Activated T-helper 1 cell treated with anti-CD3 and anti-CD28 coated beads, Interleukin-12 subunit alpha, Interleukin-12 subunit beta, Interleukin-2, Interleukin-4 antibody, amounts not matched to agents 30 ng/mL and 10 ng/mL and 1 ng/mL, durations not matched to agents 14 hours and 24 hours and 36 hours (primary cell): Measurements from ENCODE around the gene MYO3B. TPM values are rescaled to one million over a fixed set of nuclear protein-coding genes. Genes with fewer than 3 reads are reported as not detected.

Source experiments
- DNase-seq: peaks from one replicate; pipeline ENCODE4 v3.0.0; 2021; ENCODE audit warnings: low spot score
- H3K27ac Mint-ChIP-seq: one replicate; pipeline ENCODE4 v1.8.0; 2021; ENCODE audit warnings: mild to moderate bottlenecking, mixed read lengths
- H3K27me3 Mint-ChIP-seq: one replicate; pipeline ENCODE4 v1.8.0; 2022; ENCODE audit warnings: mild to moderate bottlenecking, moderate library complexity, mixed read lengths; ENCODE audit not compliant: insufficient read depth
- H3K36me3 Mint-ChIP-seq: one replicate; pipeline ENCODE4 v1.8.0; 2021; ENCODE audit warnings: low read depth, mixed read lengths
- H3K4me1 Mint-ChIP-seq: one replicate; pipeline ENCODE4 v1.8.0; 2021; ENCODE audit warnings: low read depth, mixed read lengths
- H3K4me3 Mint-ChIP-seq: one replicate; pipeline ENCODE4 v1.8.0; 2021; ENCODE audit warnings: mild to moderate bottlenecking, moderate library complexity, mixed read lengths
- H3K9me3 Mint-ChIP-seq: one replicate; pipeline ENCODE4 v1.8.0; 2021; ENCODE audit warnings: mixed read lengths
- intact Hi-C: fragments of 100-400 bp; cut with micrococcal nuclease; formaldehyde crosslinking; loops from one replicate; pipeline ENCODE4 v1.15.1; 2024
- total RNA-seq: library from RNA; stranded (reverse); gene quantifications from 2 replicates; pipeline ENCODE4 v1.2.3, GENCODE V29; 2022

MYO3B gene
- total RNA-seq, 1 donor from 2014 or later, result 0.57 TPM

DNA sequence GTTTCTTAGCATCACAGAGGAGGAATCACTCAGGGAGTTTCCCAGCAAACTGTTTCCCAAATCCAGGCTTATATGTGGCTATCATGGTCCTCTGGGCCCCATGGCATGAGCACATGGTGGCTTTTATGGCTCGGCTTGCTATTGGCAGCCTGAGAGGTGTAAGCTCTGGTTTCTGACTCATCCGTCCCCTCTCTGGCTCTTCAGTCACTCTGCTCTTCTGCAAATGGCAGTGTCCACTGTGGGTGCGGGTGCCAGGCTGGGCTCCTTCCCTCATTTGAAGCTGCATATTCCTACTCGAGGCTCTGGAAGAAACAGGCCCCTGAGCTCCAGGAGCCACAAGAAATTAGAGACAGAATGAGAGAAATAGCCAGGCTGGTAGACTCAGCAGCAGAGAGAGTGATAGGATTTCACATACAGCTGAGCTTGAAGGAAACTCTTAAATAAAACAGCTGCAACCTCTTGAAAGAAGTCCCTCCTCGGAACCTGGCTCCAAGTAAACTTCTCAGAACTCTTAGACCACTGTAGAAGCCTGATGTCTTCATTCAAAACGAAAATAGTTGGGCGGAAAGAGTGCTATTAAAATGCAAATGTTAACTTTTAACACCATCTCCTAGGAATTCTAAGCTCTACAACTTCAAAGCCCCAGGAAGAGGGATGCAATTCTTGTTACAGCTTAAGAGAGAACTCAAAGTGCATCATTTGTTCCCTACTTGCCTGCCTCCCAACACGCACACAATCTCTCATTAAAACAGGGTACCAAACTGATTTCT, 324.6 kb downstream of the MYO3B start:
- H3K36me3 Mint-ChIP-seq, result no peaks in the 10 kb centered on the region
- no peak for DNase-seq
- intact Hi-C loops, result no loop called here
- peaks cover 23% of the 10 kb centered on the region for H3K27me3 Mint-ChIP-seq
- H3K9me3 Mint-ChIP-seq, result no peaks in the 10 kb centered on the region
- H3K27ac Mint-ChIP-seq, result no peak overlapping the region
- H3K4me1 Mint-ChIP-seq, result peaks cover 18% of the 10 kb centered on the region
- no peak overlapping the region for H3K4me3 Mint-ChIP-seq

DNA sequence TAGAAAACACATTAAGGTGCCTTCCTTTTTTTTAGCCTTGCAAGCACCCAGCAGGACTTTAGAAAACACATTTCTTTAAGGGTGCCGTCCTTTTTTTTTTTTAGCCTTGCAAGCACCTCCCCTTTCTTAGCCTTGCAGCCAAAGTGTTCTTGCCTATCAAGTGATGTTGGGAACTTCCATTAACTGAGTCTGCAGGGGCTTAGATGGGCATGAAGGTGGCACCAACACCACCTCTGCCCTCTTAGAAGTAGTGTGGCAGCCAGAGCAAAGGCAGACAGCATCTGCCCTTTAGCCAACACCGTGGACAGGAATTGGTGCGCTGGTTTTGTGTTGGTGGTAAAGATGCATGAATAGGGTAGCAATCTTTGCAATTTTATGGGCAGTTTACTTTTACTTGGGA, 325.6 kb downstream of the MYO3B start:
- no peaks in the 10 kb centered on the region for H3K36me3 Mint-ChIP-seq
- no peak for DNase-seq
- intact Hi-C loops, result no loop called here
- peaks cover 22% of the 10 kb centered on the region for H3K27me3 Mint-ChIP-seq
- H3K27ac Mint-ChIP-seq, result no peak overlapping the region
- peaks cover 22% of the 10 kb centered on the region for H3K4me1 Mint-ChIP-seq
- no peaks in the 10 kb centered on the region for H3K9me3 Mint-ChIP-seq
- H3K4me3 Mint-ChIP-seq, result no peak overlapping the region

DNA sequence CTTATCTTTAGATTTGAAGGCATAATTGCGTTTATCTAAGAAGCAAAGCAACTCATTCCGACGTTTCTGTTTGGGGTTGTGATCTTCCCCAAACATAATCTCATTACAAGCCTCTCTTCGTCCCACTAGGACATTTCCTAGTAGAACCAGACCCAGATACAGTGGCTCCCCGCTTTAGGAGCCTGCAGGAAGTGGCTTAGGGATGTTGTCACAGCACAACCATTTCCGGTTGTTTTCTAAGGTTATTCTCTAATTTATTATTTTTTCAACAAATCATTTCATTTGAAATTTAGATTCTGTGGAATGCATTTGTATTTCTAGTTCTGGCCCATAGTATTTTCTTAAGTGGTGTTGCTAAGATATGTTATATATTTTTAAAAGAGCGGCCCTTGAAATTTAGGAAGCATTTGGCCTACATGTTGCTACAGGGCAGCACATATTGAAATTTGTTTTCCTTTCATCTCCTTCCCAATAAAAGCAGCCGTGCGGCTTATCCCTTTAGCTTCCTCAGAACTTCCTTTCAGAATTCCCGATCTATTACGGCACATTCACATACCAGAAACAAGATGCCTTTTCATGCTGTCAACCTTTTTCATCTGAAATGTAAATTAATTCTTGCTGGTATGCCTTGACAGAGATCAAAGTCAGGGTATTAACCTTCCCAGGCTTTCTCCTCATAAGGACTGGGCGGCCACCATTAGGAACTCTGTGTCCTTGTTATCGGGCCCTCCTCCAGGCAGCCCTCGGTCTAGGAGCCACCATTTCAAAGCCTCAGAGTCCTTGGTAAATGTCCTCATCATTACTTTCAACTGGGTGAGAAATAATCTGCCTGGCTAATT, 326.2 kb downstream of the MYO3B start:
- Mint-ChIP-seq H3K9me3 (no peaks in the 10 kb centered on the region), H3K4me3 (no peak overlapping the region), H3K4me1 (peaks cover 22% of the 10 kb centered on the region), H3K27me3 (peaks cover 18% of the 10 kb centered on the region), H3K36me3 (no peaks in the 10 kb centered on the region), H3K27ac (no peak overlapping the region)
- no peak for DNase-seq
- intact Hi-C loops, result no loop called here

DNA sequence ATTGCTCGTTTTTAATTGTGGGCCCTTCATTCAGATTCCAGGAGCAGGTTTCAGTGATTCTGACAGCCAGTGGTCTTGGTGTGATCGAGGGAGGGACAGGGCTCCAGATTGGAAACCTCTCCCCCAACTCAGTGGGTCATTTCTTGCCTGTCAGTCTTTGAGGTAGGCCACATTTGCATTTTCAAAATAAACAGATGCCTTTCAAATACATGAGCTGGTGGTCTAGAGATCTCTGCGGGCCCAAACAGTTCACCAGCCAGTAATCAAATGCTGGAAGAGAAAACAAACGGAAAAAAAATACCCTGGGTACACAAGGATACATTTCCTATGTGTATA, 326.8 kb downstream of the MYO3B start:
- Mint-ChIP-seq H3K4me3 (no peak overlapping the region), H3K27me3 (peaks cover 15% of the 10 kb centered on the region), H3K27ac (no peak overlapping the region), H3K36me3 (no peaks in the 10 kb centered on the region), H3K9me3 (no peaks in the 10 kb centered on the region), H3K4me1 (peaks cover 26% of the 10 kb centered on the region)
- intact Hi-C loops, result no loop called here
- no peak for DNase-seq

DNA sequence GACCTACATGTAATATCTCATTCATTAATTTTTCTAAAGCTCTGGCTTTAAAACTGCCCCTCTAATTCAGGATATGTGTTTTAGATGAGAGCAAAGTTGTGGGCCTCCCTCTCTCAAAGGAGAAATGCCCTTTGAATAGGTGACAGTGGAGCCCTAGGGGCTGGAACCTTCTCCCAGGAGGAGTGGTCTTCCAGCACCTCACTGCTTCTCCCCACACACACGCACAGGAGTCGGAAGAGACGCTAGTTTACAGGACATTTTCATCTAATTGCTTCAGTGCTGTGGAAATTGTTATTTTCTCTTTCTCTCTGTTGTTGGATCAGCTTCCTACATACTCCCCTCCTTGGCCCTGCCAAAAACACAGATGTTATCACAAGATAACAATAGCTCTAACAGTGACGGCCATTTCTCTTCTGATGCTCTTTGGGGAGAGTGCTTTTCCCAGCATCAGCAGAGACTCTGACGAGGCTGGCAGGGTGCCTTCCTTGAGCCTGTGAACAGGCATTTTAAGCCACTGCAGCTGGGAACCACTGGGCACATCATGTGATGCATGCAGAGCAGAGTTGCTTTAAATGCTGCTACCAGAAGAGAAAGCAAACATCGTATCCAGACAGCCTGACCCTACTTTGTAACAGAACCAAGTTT, 327.8 kb downstream of the MYO3B start:
- peaks cover 28% of the 10 kb centered on the region for H3K4me1 Mint-ChIP-seq

DNA sequence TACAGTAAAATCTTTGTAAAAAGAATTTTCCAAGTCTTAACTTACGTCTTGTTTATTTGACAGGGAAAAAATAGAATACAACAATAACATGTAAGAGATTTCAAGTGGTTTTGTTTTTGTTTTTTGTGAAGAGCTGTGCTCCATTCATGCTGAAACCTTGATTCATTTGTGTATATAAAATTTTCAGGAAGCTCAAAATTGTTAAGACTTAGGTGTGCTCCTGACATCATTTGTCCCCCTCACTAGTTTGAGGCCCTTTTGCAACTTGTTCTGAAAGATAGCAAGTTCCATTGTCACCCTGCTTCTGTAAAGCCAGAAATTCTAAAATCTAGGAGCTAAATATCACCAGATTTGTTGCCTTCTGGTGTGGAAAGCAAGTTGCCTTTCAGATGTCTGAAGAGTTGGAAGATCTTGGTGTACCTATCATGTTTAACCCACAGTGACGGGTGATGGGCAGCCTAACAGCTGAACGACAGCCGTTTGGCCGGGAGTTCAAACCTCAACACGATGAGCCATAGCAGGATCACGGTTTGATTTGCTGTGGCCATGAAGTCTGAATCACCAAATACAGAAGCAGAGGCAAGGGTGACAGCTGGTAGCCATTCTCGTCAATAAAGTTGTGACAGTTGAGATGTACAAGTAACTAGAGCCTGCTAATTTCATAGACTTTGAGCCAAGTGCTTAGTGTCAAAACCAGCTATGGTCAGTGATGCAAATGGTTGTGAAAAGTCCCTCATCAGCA, 331.7 kb downstream of the MYO3B start:
- Mint-ChIP-seq H3K27ac (no peak overlapping the region), H3K27me3 (peaks cover 4% of the 10 kb centered on the region), H3K4me3 (no peak overlapping the region), H3K9me3 (no peaks in the 10 kb centered on the region), H3K36me3 (no peaks in the 10 kb centered on the region), H3K4me1 (peaks cover 28% of the 10 kb centered on the region)
- intact Hi-C loops, result no loop called here
- peak; percentile 4 for DNase-seq

More for the DNA sequence above, 327.8 kb downstream of the MYO3B start:
- Mint-ChIP-seq H3K9me3 (no peaks in the 10 kb centered on the region), H3K27me3 (peaks cover 13% of the 10 kb centered on the region), H3K4me3 (no peak overlapping the region), H3K27ac (peak overlapping the region; percentile 5), H3K36me3 (no peaks in the 10 kb centered on the region)
- DNase-seq, result no peak
- intact Hi-C loops, result no loop called here

DNA sequence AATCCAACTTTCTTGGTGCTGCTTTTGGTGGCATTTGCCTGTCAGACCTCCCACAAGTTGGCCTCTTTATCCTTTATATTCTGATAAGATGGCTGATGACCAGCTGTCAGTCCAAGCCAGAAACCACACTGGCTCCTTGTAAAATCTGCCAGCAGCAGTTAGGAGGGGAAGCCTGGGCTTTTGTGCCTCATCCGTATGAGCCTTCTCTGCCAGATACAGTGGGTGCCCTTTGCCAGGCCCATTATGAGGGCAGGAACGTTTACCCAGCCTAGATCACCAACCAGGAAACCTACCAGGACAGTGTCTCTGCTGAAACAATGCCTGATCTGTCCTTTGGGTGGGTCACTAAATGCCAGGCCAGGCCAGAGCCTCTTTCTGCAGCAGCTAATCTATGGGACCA, 334.3 kb downstream of the MYO3B start:
- no peak overlapping the region for H3K27ac Mint-ChIP-seq
- H3K9me3 Mint-ChIP-seq, result no peaks in the 10 kb centered on the region
- H3K4me1 Mint-ChIP-seq, result peaks cover 13% of the 10 kb centered on the region
- no peak for DNase-seq
- no peaks in the 10 kb centered on the region for H3K36me3 Mint-ChIP-seq
- H3K27me3 Mint-ChIP-seq, result peaks cover 3% of the 10 kb centered on the region
- no peak overlapping the region for H3K4me3 Mint-ChIP-seq
- intact Hi-C loops, result no loop called here

DNA sequence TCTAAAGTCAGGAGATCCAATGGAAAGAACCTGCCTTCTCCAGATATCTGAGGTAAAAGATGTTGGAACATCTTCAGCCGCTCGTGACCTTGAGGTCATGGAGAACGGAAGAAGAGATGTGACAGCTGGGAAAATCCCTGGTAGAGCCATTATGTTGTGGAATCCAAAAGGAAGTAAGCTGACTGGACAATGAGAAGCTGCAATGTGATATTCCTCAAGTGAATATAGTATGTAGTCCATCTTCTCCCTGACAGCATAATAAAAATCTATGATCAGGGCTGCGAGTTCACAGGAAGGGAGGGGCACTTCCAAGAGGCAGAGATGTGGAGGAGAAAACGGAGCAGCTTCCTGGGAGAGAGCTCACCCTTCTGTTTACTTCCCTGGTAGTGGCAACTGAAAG, 336.2 kb downstream of the MYO3B start:
- Mint-ChIP-seq H3K27ac (no peak overlapping the region), H3K4me1 (peaks cover 6% of the 10 kb centered on the region), H3K36me3 (no peaks in the 10 kb centered on the region), H3K27me3 (peaks cover 3% of the 10 kb centered on the region), H3K4me3 (no peak overlapping the region), H3K9me3 (no peaks in the 10 kb centered on the region)
- DNase-seq, result no peak
- intact Hi-C loops, result no loop called here

DNA sequence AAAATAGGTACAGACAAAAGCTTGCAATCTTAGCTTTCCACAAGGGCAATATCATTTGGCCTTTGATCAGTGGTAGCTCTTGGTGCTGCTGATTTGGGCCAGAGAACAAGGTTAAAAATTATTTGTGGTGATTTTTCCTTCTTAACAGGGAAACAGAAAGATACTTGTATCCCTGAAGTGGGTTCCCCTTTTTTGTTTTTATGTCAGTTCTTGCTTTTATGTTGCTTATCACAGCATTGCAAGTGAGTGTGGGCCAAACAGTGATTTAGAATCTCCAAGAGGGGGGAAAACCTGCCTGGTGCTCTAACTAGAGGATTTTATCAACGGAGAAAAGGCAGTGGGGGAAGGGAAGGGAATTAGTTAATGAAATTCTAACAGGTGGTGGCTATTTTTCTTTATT, 339.6 kb downstream of the MYO3B start:
- Mint-ChIP-seq H3K27me3 (peaks cover 3% of the 10 kb centered on the region), H3K27ac (no peak overlapping the region), H3K4me3 (no peak overlapping the region), H3K4me1 (no peaks in the 10 kb centered on the region), H3K9me3 (no peaks in the 10 kb centered on the region), H3K36me3 (no peaks in the 10 kb centered on the region)
- DNase-seq, result no peak
- intact Hi-C loops, result no loop called here

DNA sequence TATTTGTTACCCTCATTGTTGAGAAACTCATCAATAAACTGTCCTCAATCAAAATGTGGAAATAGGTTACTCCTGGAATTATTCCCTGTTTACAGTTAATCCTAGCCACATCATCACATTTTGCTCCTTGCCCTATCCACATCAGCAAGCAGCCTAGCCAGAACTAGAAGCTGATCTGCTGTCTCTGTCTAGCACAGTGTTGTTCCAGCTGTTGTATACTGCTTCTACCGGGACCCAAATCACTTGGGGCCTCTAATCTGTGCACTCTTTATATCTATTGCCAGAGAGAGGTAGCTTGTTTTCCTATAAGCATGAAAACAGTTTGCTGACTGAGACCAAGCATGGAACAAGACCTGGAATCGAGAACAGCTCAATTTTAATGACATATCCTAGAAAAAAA, 341.0 kb downstream of the MYO3B start:
- DNase-seq, result no peak
- H3K27me3 Mint-ChIP-seq, result peaks cover 3% of the 10 kb centered on the region
- H3K9me3 Mint-ChIP-seq, result no peaks in the 10 kb centered on the region
- H3K4me3 Mint-ChIP-seq, result no peak overlapping the region
- intact Hi-C loops, result no loop called here
- H3K27ac Mint-ChIP-seq, result no peak overlapping the region
- no peaks in the 10 kb centered on the region for H3K36me3 Mint-ChIP-seq
- H3K4me1 Mint-ChIP-seq, result no peaks in the 10 kb centered on the region

DNA sequence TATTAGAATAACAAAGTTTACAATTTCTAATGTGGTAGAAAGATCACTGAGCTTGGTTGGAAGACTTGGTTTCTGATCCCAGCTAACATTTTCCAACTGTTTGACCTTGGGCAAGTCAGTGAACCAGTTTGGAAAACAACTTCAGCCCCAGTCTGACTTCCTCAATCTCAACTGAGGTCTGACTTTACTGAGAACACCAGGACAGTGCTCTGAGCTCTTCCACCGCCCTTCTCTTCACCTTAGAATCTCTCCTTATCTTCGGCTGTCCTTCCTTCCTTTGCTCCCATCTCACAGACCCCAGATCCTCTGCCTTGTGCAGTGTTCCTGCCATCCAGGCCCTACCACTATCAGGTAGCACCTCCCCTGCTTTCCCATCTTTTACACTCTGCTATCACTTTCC, 343.4 kb downstream of the MYO3B start:
- Mint-ChIP-seq H3K27ac (no peak overlapping the region), H3K4me1 (peaks cover 6% of the 10 kb centered on the region), H3K9me3 (no peaks in the 10 kb centered on the region), H3K4me3 (no peak overlapping the region), H3K36me3 (no peaks in the 10 kb centered on the region), H3K27me3 (peaks cover 5% of the 10 kb centered on the region)
- DNase-seq, result no peak
- intact Hi-C loops, result no loop called here

DNA sequence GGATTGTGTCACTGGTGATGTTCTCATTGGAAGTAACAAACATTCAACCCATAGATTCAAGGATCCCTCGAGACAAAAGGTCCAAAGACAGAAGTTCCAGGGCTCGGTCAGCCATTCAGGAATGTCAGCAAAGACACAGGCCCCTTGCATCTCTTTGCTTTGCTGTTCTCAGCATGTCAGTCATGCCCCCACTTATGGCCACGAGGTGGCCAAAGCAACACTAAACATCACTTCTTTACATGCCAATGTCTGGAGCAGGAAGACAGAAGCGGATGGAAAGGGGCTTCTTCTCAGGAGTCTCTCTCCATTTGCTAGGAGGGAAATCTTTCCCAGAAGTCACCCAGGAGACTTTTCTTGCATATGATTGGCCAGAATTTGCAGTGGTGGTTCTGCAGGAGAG, 345.6 kb downstream of the MYO3B start:
- peaks cover 6% of the 10 kb centered on the region for H3K4me1 Mint-ChIP-seq
- intact Hi-C loops, result no loop called here

More for the DNA sequence above, 345.6 kb downstream of the MYO3B start:
- no peaks in the 10 kb centered on the region for H3K36me3 Mint-ChIP-seq
- H3K27ac Mint-ChIP-seq, result no peak overlapping the region
- DNase-seq, result no peak
- no peak overlapping the region for H3K4me3 Mint-ChIP-seq
- H3K27me3 Mint-ChIP-seq, result peaks cover 2% of the 10 kb centered on the region
- no peaks in the 10 kb centered on the region for H3K9me3 Mint-ChIP-seq
